Naive thymus-derived CD4-positive, alpha-beta T cell (primary cell): ENCODE data around the gene HOXA3. TPM values are rescaled to one million over a fixed set of nuclear protein-coding genes. Genes with fewer than 3 reads are reported as not detected.
A peak's percentile ranks its signal among the peaks of the same experiment; 100 is the strongest.

Experiments
- ATAC-seq: fragments of 150-1000 bp; cut with Tn5 transposase; 2 replicates; pipeline ENCODE4 v1.10.0; 2021; ENCODE audit warnings: mild to moderate bottlenecking, moderate library complexity
- CTCF ChIA-PET: fragments of 350-600 bp; sonication (Branson Sonifier 250); formaldehyde crosslinking; loops from one replicate; lab custom pipeline; 2021; ENCODE audit warnings: antibody characterized with exemption; lab: Charles Lee
- POLR2A ChIA-PET: fragments of 350-600 bp; sonication (Branson Sonifier 250); formaldehyde crosslinking; loops from one replicate; lab custom pipeline; 2021; ENCODE audit warnings: antibody characterized with exemption, inconsistent platforms; lab: Charles Lee
- DNase-seq, 9 donors: peaks; one replicate each; pipeline versions ENCODE4 v3.0.0 to v3.0.0-alpha.2; 2020 to 2022; ENCODE audit warnings: mixed read lengths in 1 of 9
- H3K27ac ChIP-seq: one replicate; pipeline ENCODE4 v1.7.0; 2013; ENCODE audit warnings: mild to moderate bottlenecking, low read depth, low read length, moderate library complexity
- H3K27me3 ChIP-seq, 2 donors: one replicate each; pipeline ENCODE4 v1.7.0; 2013; ENCODE audit warnings: low read length in 2 of 2, mild to moderate bottlenecking in 2 of 2, moderate library complexity in 2 of 2; ENCODE audit not compliant: control insufficient read depth in 2 of 2, insufficient read depth in 2 of 2
- H3K36me3 ChIP-seq, 3 experiments: 1 replicate in 2 of 3; 2 replicates in 1 of 3; pipeline ENCODE4 v1.7.0; 2013; ENCODE audit warnings: low read length in 3 of 3, mild to moderate bottlenecking in 3 of 3, moderate library complexity in 1 of 3; ENCODE audit not compliant: insufficient read depth in 3 of 3, control insufficient read depth in 2 of 3
- H3K4me1 ChIP-seq, 2 donors: one replicate each; pipeline ENCODE4 v1.7.0; 2013; ENCODE audit warnings: low read length in 2 of 2, mild to moderate bottlenecking in 2 of 2, moderate library complexity in 1 of 2; ENCODE audit not compliant: control insufficient read depth in 2 of 2, insufficient read depth in 2 of 2
- H3K4me3 ChIP-seq: 2 replicates; pipeline ENCODE4 v1.7.0; 2013; ENCODE audit warnings: mild to moderate bottlenecking, low read length
- H3K9me3 ChIP-seq, 3 experiments: 1 replicate in 2 of 3; 2 replicates in 1 of 3; pipeline ENCODE4 v1.7.0; 2013; ENCODE audit warnings: low read length in 3 of 3; ENCODE audit not compliant: control insufficient read depth in 2 of 3
- H3K27ac Mint-ChIP-seq, 9 donors: one replicate each; pipeline ENCODE4 v1.8.0; 2020 to 2022; ENCODE audit warnings: mixed read lengths in 9 of 9, mild to moderate bottlenecking in 8 of 9, moderate library complexity in 5 of 9, inconsistent platforms in 2 of 9
- H3K27me3 Mint-ChIP-seq, 5 donors: one replicate each; pipeline ENCODE4 v1.8.0; 2021 to 2022; ENCODE audit warnings: mixed read lengths in 5 of 5, mild to moderate bottlenecking in 1 of 5
- H3K36me3 Mint-ChIP-seq, 5 donors: one replicate each; pipeline ENCODE4 v1.8.0; 2020 to 2022; ENCODE audit warnings: mixed read lengths in 5 of 5, mild to moderate bottlenecking in 3 of 5, inconsistent platforms in 1 of 5
- H3K4me1 Mint-ChIP-seq, 7 donors: one replicate each; pipeline ENCODE4 v1.8.0; 2020 to 2022; ENCODE audit warnings: mixed read lengths in 7 of 7, mild to moderate bottlenecking in 3 of 7, inconsistent platforms in 1 of 7
- H3K4me3 Mint-ChIP-seq, 10 donors: one replicate each; pipeline ENCODE4 v1.8.0; 2020 to 2022; ENCODE audit warnings: mild to moderate bottlenecking in 10 of 10, mixed read lengths in 10 of 10, moderate library complexity in 6 of 10, inconsistent platforms in 2 of 10
- H3K9me3 Mint-ChIP-seq, 11 donors: one replicate each; pipeline ENCODE4 v1.8.0; 2020 to 2022; ENCODE audit warnings: mixed read lengths in 11 of 11, mild to moderate bottlenecking in 4 of 11, inconsistent platforms in 1 of 11, moderate library complexity in 1 of 11
- intact Hi-C, 2 donors: fragments of 100-400 bp; cut with micrococcal nuclease; formaldehyde crosslinking; loops; one replicate each; pipeline ENCODE4 v1.15.1; 2023
- polyA plus RNA-seq, 2 donors: library from polyadenylated mRNA; unstranded; fragments of 300-500 nt; fragmentation: Illumina TruSeq; gene quantifications; one replicate each; pipeline ENCODE4 v1.2.3, GENCODE V29; 2021
- total RNA-seq, 6 experiments: library from RNA in 5 of 6; stranded (reverse) in 5 of 6; gene quantifications; 1 replicate in 5 of 6; 2 replicates in 1 of 6; pipeline ENCODE4 v1.2.3 and lab custom pipeline; 2021 to 2026

The HOXA3 gene
- total and polyA plus RNA-seq, 7 experiments from 2014 or later: 0.12 TPM; not detected in 6

- Mint-ChIP-seq H3K27me3 (peaks cover 59 to 69% (median 67%) of the 10 kb centered on the region in 5 donors), H3K4me1 (peaks cover 14 to 43% (median 23%) of the 10 kb centered on the region in 7 donors), H3K4me3 (peak overlapping the region in 9 of 10 donors; percentile 23 to 79 (median 69)), H3K36me3 (peaks cover 0 to 5% (median 0%) of the 10 kb centered on the region in 5 donors), H3K9me3 (peaks cover 0 to 18% (median 2%) of the 10 kb centered on the region in 11 donors), H3K27ac (peak overlapping the region in 1 of 9 donors; percentile 86)
- Histone ChIP-seq H3K9me3 (no peaks in the 10 kb centered on the region), H3K4me1 (peaks cover 16 to 25% of the 10 kb centered on the region in 2 donors), H3K27ac (no peak overlapping the region), H3K4me3 (peak overlapping the region; percentile 36), H3K36me3 (no peaks in the 10 kb centered on the region), H3K27me3 (peaks cover 32 to 65% of the 10 kb centered on the region in 2 donors)
- intact Hi-C loops: loop anchor here (1.0 to 5.0 kb wide), 5 partner anchors 12 to 971 kb away; partner anchors contain the start of genes CBX3 (in 1 of the 2), HNRNPA2B1 (in 1 of the 2) and HOXA7 (in 1 of the 2)
- CTCF ChIA-PET: interaction anchor here (0.9 kb wide), 1 partner anchor 10 kb away, joined by 4 read pairs; no protein-coding TSS in a partner anchor
- DNase-seq (peak in 2 of 9 donors; percentile 23 to 40), ATAC-seq (peak; percentile 15)
- POLR2A ChIA-PET: interaction anchor here (1.1 to 1.8 kb wide), 2 partner anchors 16 to 19 kb away, joined by 3 to 4 read pairs; partner anchors contain the start of gene HOXA7
These were observed 20.6 kb upstream of the HOXA3 start for GRCh38 chr7:27172823-27173510.

DNA sequence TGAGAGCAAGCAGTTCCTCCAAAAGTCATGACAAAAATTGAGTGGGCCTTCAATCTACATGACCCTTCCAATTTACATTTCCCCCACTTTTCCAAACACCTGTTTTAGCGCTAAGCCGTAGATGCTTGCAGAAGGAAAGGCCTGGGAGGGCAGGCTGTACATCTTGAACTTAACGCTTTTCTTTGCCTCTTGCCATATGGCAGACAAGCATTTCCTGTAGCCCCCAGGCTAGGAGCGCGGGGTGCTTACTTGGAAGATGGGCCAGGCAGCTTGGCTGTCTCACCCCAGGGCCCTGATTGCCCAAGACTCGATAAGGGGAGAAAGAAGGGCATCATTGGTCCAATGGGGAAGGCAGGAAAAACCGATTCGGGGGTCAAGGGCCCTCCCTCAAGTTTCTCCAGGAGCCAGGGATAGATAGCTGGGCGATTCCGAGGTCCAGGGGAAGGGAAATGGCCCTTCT lies 20.0 kb upstream of the HOXA3 start:
- H3K9me3 ChIP-seq: no peaks in the 10 kb centered on the region
- Mint-ChIP-seq H3K27ac (peak overlapping the region in 5 of 9 donors; percentile 70 to 86 (median 75)), H3K36me3 (peaks cover 0 to 5% (median 0%) of the 10 kb centered on the region in 5 donors), H3K4me3 (peak overlapping the region; percentile 39 to 79 (median 69)), H3K27me3 (peaks cover 60 to 69% (median 68%) of the 10 kb centered on the region in 5 donors), H3K9me3 (peaks cover 0 to 21% (median 2%) of the 10 kb centered on the region in 11 donors), H3K4me1 (peaks cover 14 to 50% (median 23%) of the 10 kb centered on the region in 7 donors)
- no peak overlapping the region for H3K27ac ChIP-seq
- ChIA-PET CTCF (no interaction called here), POLR2A (interaction anchor here (1.1 to 1.8 kb wide), 2 partner anchors 16 to 18 kb away, joined by 3 to 4 read pairs; partner anchors contain the start of gene HOXA7)
- H3K36me3 ChIP-seq: no peaks in the 10 kb centered on the region
- no peak overlapping the region for H3K4me3 ChIP-seq
- H3K27me3 ChIP-seq: peaks cover 38 to 71% of the 10 kb centered on the region in 2 donors
- DNase-seq: peak in 2 of 9 donors; percentile 23 to 26
- ATAC-seq: no peak
- peaks cover 16 to 25% of the 10 kb centered on the region in 2 donors for H3K4me1 ChIP-seq
- intact Hi-C loops: loop anchor here (2.0 to 5.0 kb wide), 4 partner anchors 14 to 970 kb away; partner anchors contain the start of genes CBX3 (in 1 of the 2), HNRNPA2B1 (in 1 of the 2) and HOXA7 (in 1 of the 2)

GRCh38 chr7:27171637-27172314 lies 19.4 kb upstream of the HOXA3 start:
- Mint-ChIP-seq H3K4me1 (peaks cover 18 to 55% (median 27%) of the 10 kb centered on the region in 7 donors), H3K27ac (peak overlapping the region in 6 of 9 donors; percentile 23 to 87 (median 74)), H3K4me3 (peak overlapping the region; percentile 39 to 79 (median 69)), H3K9me3 (peaks cover 0 to 21% (median 2%) of the 10 kb centered on the region in 11 donors), H3K27me3 (peaks cover 65 to 74% (median 69%) of the 10 kb centered on the region in 5 donors), H3K36me3 (peaks cover 0 to 5% (median 0%) of the 10 kb centered on the region in 5 donors)
- peaks cover 42 to 77% of the 10 kb centered on the region in 2 donors for H3K27me3 ChIP-seq
- no peak for ATAC-seq
- no peaks in the 10 kb centered on the region for H3K9me3 ChIP-seq
- no peak overlapping the region for H3K27ac ChIP-seq
- peaks cover 16 to 29% of the 10 kb centered on the region in 2 donors for H3K4me1 ChIP-seq
- ChIA-PET CTCF (no interaction called here), POLR2A (interaction anchor here (1.8 kb wide), 1 partner anchor 18 kb away, joined by 4 read pairs; no protein-coding TSS in a partner anchor)
- no peaks in the 10 kb centered on the region for H3K36me3 ChIP-seq
- peak in 2 of 9 donors; percentile 10 to 17 for DNase-seq
- no peak overlapping the region for H3K4me3 ChIP-seq
- intact Hi-C loops: loop anchor here (2.0 to 5.0 kb wide), 6 partner anchors 13 to 1311 kb away; partner anchors contain the start of genes CBX3 (in 1 of the 2), HNRNPA2B1 (in 1 of the 2), HOXA11 (in 1 of the 2) and HOXA7 (in 1 of the 2)

DNA sequence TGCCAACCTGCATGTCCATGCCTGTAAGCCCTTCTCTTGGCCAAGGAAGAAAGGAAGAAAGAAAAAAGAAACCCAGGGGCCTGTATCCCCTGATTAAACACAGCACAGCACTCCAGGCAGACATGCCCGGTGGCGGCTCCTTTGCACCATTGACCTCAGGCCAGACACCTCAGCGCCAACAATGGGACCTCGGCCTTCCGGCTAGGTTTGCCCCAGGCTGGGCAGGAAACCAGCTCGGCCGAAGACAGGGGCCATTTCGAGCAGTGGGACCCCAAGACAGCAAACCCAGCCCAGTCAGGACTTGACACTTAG lies 18.9 kb upstream of the HOXA3 start:
- Mint-ChIP-seq H3K27me3 (peaks cover 64 to 75% (median 68%) of the 10 kb centered on the region in 5 donors), H3K4me1 (peaks cover 18 to 59% (median 31%) of the 10 kb centered on the region in 7 donors), H3K36me3 (peaks cover 0 to 5% (median 0%) of the 10 kb centered on the region in 5 donors), H3K4me3 (peak overlapping the region in 9 of 10 donors; percentile 7 to 78 (median 62)), H3K9me3 (peaks cover 0 to 21% (median 2%) of the 10 kb centered on the region in 11 donors), H3K27ac (peak overlapping the region in 6 of 9 donors; percentile 23 to 87 (median 70))
- Histone ChIP-seq H3K27me3 (peaks cover 46 to 82% of the 10 kb centered on the region in 2 donors), H3K4me1 (peaks cover 16 to 34% of the 10 kb centered on the region in 2 donors), H3K4me3 (no peak overlapping the region), H3K27ac (no peak overlapping the region), H3K9me3 (no peaks in the 10 kb centered on the region), H3K36me3 (no peaks in the 10 kb centered on the region)
- CTCF ChIA-PET: no interaction called here
- DNase-seq (peak in 1 of 9 donors; percentile 12), ATAC-seq (no peak)
- intact Hi-C loops: loop anchor here (2.0 to 5.0 kb wide), 3 partner anchors 14 to 1310 kb away; partner anchors contain the start of genes CBX3 (in 1 of the 2), HNRNPA2B1 (in 1 of the 2) and HOXA11 (in 1 of the 2)
- POLR2A ChIA-PET: no interaction called here

DNA sequence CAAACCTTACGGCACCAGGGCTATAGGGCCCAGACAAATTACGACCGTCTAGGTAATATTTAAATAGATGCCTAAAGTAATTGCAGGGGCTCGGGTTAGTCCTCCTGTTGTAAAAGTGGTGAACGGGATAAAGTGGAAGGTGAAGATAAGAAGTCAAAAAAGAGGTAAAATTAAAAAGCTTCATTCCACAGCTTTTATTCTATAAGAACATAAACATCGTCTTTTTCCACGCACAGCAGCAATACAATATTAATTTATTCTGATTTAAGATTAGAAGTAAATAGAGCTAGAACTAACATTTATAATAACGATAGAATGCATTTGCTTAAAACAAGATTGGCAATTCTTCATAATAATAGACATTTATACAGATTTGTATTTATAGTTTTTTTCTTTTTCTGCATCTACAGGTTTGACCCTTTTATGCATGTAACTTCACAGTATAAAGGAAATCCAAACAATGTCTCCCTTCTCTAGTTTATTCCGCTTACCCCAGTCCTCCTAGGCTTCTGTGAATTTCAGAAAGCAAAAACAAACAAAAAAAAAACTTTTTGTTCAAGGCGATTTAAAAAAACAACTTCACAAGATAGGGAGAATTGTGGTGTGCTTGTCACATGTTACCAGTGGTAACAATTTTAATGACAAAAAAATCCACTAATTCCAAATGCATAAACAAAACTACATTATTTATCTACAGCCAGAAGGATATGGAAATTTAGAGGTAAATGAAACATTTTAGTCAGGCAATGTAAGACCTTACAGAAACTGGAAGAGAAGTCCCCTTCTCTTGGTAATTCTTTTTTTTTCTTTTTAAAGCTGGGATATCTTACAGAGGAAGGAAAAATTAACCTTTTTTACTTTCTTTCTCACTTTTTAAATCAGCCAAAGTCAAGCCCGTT lies 18.3 kb upstream of the HOXA3 start:
- Mint-ChIP-seq H3K36me3 (peaks cover 0 to 5% (median 2%) of the 10 kb centered on the region in 5 donors), H3K4me3 (peak overlapping the region in 7 of 10 donors; percentile 16 to 69 (median 50)), H3K9me3 (peaks cover 0 to 25% (median 2%) of the 10 kb centered on the region in 11 donors), H3K27ac (peak overlapping the region in 7 of 9 donors; percentile 3 to 75 (median 62)), H3K4me1 (peaks cover 21 to 65% (median 35%) of the 10 kb centered on the region in 7 donors), H3K27me3 (peaks cover 61 to 74% (median 68%) of the 10 kb centered on the region in 5 donors)
- Histone ChIP-seq H3K9me3 (no peaks in the 10 kb centered on the region), H3K4me1 (peaks cover 16 to 40% of the 10 kb centered on the region in 2 donors), H3K4me3 (no peak overlapping the region), H3K36me3 (no peaks in the 10 kb centered on the region), H3K27me3 (peaks cover 48 to 87% of the 10 kb centered on the region in 2 donors), H3K27ac (no peak overlapping the region)
- DNase-seq: no peak
- ATAC-seq: no peak
- ChIA-PET CTCF (no interaction called here), POLR2A (no interaction called here)
- intact Hi-C loops: loop anchor here (2.0 to 5.0 kb wide), 3 partner anchors 14 to 1310 kb away; partner anchors contain the start of genes CBX3 (in 1 of the 2), HNRNPA2B1 (in 1 of the 2) and HOXA11 (in 1 of the 2)
